A673 (cell line): ENCODE measurements around the gene KDM4B. TPM values are rescaled to one million over a fixed set of nuclear protein-coding genes. Genes with fewer than 3 reads are reported as not detected.

Experiments
- BruUV-seq: library from RNA; stranded (reverse); fragments of 400-500 nt; replicated peaks from 2 replicates; lab custom pipeline; 2021; lab: Mats Ljungman, UMichigan
- CTCF ChIA-PET: fragments of 300-600 bp; sonication (Branson Sonifier 250); formaldehyde crosslinking; loops from one replicate; lab custom pipeline; 2022; ENCODE audit warnings: antibody characterized with exemption; lab: Charles Lee
- POLR2A ChIA-PET: fragments of 300-600 bp; sonication (Branson Sonifier 250); formaldehyde crosslinking; loops from one replicate; lab custom pipeline; 2022; ENCODE audit warnings: antibody characterized with exemption; ENCODE audit not compliant: low non-redundant PET; lab: Charles Lee
- DNase-seq: peaks from one replicate; pipeline ENCODE4 v3.0.0-alpha.2; 2015; ENCODE audit warnings: low spot score
- H3K27ac ChIP-seq: fragments of 200-600 bp; sonication (generic); 2 replicates; pipeline ENCODE4 v1.5.1; 2016; ENCODE audit warnings: mixed run types, low read depth, mild to moderate bottlenecking, mixed read lengths, antibody characterized with exemption, low read length; ENCODE audit not compliant: poor library complexity, severe bottlenecking
- H3K27me3 ChIP-seq: fragments of 200-600 bp; sonication (generic); replicated peaks from 2 replicates; pipeline ENCODE4 v1.6.1; 2017; ENCODE audit warnings: mixed run types, low read depth, mild to moderate bottlenecking, mixed read lengths, antibody characterized with exemption, low read length; ENCODE audit not compliant: insufficient read depth, poor library complexity
- H3K36me3 ChIP-seq: fragments of 200-600 bp; sonication (generic); 2 replicates; pipeline ENCODE4 v1.6.1; 2016; ENCODE audit warnings: mixed run types, mild to moderate bottlenecking, mixed read lengths, antibody characterized with exemption, low read length; ENCODE audit not compliant: insufficient read depth, poor library complexity, severe bottlenecking
- H3K4me1 ChIP-seq: fragments of 200-600 bp; sonication (generic); 2 replicates; pipeline ENCODE4 v1.6.1; 2017; ENCODE audit warnings: mixed run types, mild to moderate bottlenecking, mixed read lengths, antibody characterized with exemption, low read length; ENCODE audit not compliant: insufficient read depth, poor library complexity, severe bottlenecking
- H3K4me3 ChIP-seq: fragments of 200-600 bp; sonication (generic); 2 replicates; pipeline ENCODE4 v1.5.1; 2016; ENCODE audit warnings: low read depth, mixed run types, mild to moderate bottlenecking, mixed read lengths, low read length; ENCODE audit not compliant: poor library complexity, severe bottlenecking
- H3K9me3 ChIP-seq: fragments of 200-600 bp; sonication (generic); 2 replicates; pipeline ENCODE4 v1.6.1; 2016; ENCODE audit warnings: mixed run types, low read depth, mild to moderate bottlenecking, mixed read lengths, antibody characterized with exemption, low read length; ENCODE audit not compliant: poor library complexity, severe bottlenecking
- CTCF ChIP-seq: fragments of 300-800, 200-600 bp; sonication (generic); conservative IDR thresholded peaks from 2 replicates; pipeline ENCODE4 v1.5.1; 2017; ENCODE audit warnings: low read depth, mild to moderate bottlenecking, antibody characterized with exemption, low read length, moderate library complexity, mixed read lengths
- EZH2 ChIP-seq: fragments of 200-600 bp; sonication (generic); IDR thresholded peaks from 2 replicates; pipeline ENCODE4 v1.6.1; 2017; ENCODE audit warnings: borderline replicate concordance, low read depth, mild to moderate bottlenecking, mixed read lengths, antibody characterized with exemption, low read length; ENCODE audit not compliant: poor library complexity, severe bottlenecking
- intact Hi-C: fragments of 100-400 bp; cut with micrococcal nuclease; formaldehyde crosslinking; loops from one replicate; pipeline ENCODE4 v1.10.0; 2022; ENCODE audit not compliant: unreplicated experiment
- total RNA-seq: library from RNA; stranded (reverse); gene quantifications from 2 replicates; pipeline ENCODE4 v1.2.3, GENCODE V29; 2021

KDM4B gene
- total RNA-seq, 1 experiment from 2014 or later, result 30.0 TPM

DNA sequence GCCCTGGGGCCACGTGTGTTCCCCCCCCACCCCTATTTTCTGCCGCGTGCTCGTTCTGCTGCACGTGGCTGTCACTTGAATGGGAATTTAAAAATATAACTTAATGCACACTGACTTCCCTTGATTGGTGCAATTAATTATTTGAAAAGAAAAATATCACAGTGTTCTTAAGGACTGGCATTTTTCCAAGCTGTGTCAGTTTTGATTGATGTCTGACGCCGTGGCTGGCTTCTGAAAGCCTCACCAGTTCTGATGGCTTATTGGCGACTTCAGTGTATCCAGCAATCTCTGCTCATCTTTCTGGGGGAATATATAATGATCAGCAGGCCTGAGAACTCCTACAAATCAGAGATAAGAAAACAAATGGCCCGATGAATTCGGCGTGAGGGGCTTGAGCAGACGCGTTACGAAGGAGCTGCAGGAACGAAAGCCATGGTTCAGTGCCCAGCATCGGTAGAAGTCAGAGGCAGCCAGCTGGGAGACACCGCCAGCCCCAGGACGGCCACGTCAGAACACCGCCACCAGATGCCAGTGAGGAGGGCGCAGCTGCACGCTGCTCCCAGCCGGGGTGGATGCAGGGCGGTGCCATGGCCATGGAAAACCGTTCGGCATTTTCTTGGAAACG, 111.2 kb downstream of the KDM4B start:
- no peaks in the 10 kb centered on the region for H3K9me3 ChIP-seq
- H3K4me1 ChIP-seq, result peaks cover 39% of the 10 kb centered on the region
- H3K4me3 ChIP-seq, result no peak overlapping the region
- ChIA-PET POLR2A (no interaction called here), CTCF (no interaction called here)
- intact Hi-C loops, result no loop called here
- DNase-seq, result peak; percentile 59
- BruUV-seq, result no TSS peak
- no peaks in the 10 kb centered on the region for H3K27me3 ChIP-seq
- peak overlapping the region; percentile 90 for H3K27ac ChIP-seq
- H3K36me3 ChIP-seq, result peaks cover 5% of the 10 kb centered on the region
- TF ChIP-seq CTCF (no peak), EZH2 (no peak)

- no peak overlapping the region for H3K27ac ChIP-seq
- H3K27me3 ChIP-seq, result no peaks in the 10 kb centered on the region
- TF ChIP-seq CTCF, result no peak
- TF ChIP-seq EZH2, result no peak
- no TSS peak for BruUV-seq
- peaks cover 5% of the 10 kb centered on the region for H3K36me3 ChIP-seq
- POLR2A ChIA-PET, result no interaction called here
- no peak overlapping the region for H3K4me3 ChIP-seq
- no peaks in the 10 kb centered on the region for H3K9me3 ChIP-seq
- peaks cover 39% of the 10 kb centered on the region for H3K4me1 ChIP-seq
- intact Hi-C loops, result no loop called here
- CTCF ChIA-PET, result no interaction called here
- DNase-seq, result no peak
These were observed 111.9 kb downstream of the KDM4B start for GRCh38 chr19:5080809-5081208.

DNA sequence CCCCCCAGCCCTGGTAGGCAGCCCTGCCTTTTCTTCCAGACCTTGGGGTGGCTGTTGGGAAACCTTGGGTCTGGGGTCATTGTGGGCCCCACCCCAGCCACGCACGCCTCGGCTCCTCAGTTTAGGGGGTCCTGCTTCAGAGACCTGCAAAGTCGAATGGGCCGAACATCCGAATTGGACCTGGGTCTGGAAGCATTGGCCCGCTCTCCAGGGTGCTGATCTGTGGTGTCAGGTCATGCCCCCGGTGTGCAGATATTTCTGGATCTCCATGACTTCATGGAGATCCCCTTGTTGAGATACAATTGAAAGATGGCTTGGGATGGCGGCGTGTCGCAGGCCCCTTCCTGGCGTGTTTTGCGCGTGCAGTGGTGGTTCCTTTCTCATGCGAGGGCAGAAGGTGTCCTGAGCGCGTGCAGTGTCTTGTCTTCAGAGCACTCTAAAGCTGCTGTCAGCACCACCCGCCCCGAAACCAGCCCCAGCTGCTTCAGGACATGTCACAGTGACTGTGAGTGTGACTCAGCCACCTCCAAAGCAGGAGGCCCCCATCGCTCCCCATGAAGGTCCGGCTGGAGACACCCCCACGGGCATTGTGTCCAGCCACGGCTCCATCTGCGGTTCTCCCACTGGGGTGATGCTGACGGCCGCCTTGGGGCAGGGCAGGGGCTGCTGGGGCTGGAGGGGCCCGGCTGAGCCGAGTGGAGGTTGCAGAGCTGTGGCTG, 112.7 kb downstream of the KDM4B start:
- TF ChIP-seq EZH2 (no peak), CTCF (no peak)
- Histone ChIP-seq H3K27me3 (no peaks in the 10 kb centered on the region), H3K27ac (peak overlapping the region; percentile 30), H3K36me3 (peaks cover 5% of the 10 kb centered on the region), H3K4me1 (peaks cover 39% of the 10 kb centered on the region), H3K9me3 (no peaks in the 10 kb centered on the region), H3K4me3 (no peak overlapping the region)
- ChIA-PET POLR2A (no interaction called here), CTCF (no interaction called here)
- BruUV-seq, result no TSS peak
- no peak for DNase-seq
- intact Hi-C loops, result no loop called here
